CD4-positive, CD25-positive, alpha-beta regulatory T cell (primary cell): ENCODE measurements around the gene NIPAL4. TPM values are rescaled to one million over a fixed set of nuclear protein-coding genes. Genes with fewer than 3 reads are reported as not detected.
"Not testable (repeated sequence)": the region's sequence is repeated elsewhere in the genome, so short reads cannot be mapped to it uniquely, and the experiment has no call there.

Source experiments
- ATAC-seq, 2 donors: fragments of 150-1000 bp; cut with Tn5 transposase; one replicate each; pipeline ENCODE4 v1.10.0; 2021; ENCODE audit warnings: low read depth in 2 of 2, moderate number of reproducible peaks in 2 of 2, moderate library complexity in 1 of 2
- DNase-seq, 3 donors: peaks; one replicate each; pipeline versions ENCODE4 v3.0.0 to v3.0.0-alpha.2; 2012 to 2022; ENCODE audit warnings: mixed read lengths in 1 of 3
- H3K27ac ChIP-seq: one replicate; pipeline ENCODE4 v1.7.0; 2013; ENCODE audit warnings: mild to moderate bottlenecking, low read length; ENCODE audit not compliant: insufficient read depth, poor library complexity, severe bottlenecking
- H3K27me3 ChIP-seq: one replicate; pipeline ENCODE4 v1.7.0; 2013; ENCODE audit warnings: low read length; ENCODE audit not compliant: control insufficient read depth, insufficient read depth
- H3K36me3 ChIP-seq: one replicate; pipeline ENCODE4 v1.7.0; 2013; ENCODE audit warnings: mild to moderate bottlenecking, low read length, moderate library complexity; ENCODE audit not compliant: control insufficient read depth, insufficient read depth
- H3K4me1 ChIP-seq: 2 replicates; pipeline ENCODE4 v1.7.0; 2013; ENCODE audit warnings: mild to moderate bottlenecking, low read length; ENCODE audit not compliant: insufficient read depth, control insufficient read depth, poor library complexity, severe bottlenecking
- H3K4me3 ChIP-seq: one replicate; pipeline ENCODE4 v1.7.0; 2013; ENCODE audit warnings: low read depth, mild to moderate bottlenecking, low read length, moderate library complexity
- H3K9me3 ChIP-seq, 2 experiments: 1 replicate in 1 of 2; 2 replicates in 1 of 2; pipeline ENCODE4 v1.7.0; 2013; ENCODE audit warnings: low read length in 2 of 2, mild to moderate bottlenecking in 1 of 2, moderate library complexity in 1 of 2; ENCODE audit not compliant: control insufficient read depth in 2 of 2
- H3K27ac Mint-ChIP-seq, 3 donors: one replicate each; pipeline ENCODE4 v1.8.0; 2020 to 2022; ENCODE audit warnings: mild to moderate bottlenecking in 3 of 3, mixed read lengths in 3 of 3, moderate library complexity in 2 of 3
- H3K27me3 Mint-ChIP-seq: one replicate; pipeline ENCODE4 v1.8.0; 2022; ENCODE audit warnings: mild to moderate bottlenecking, mixed read lengths
- H3K36me3 Mint-ChIP-seq: one replicate; pipeline ENCODE4 v1.8.0; 2020; ENCODE audit warnings: mixed read lengths
- H3K4me1 Mint-ChIP-seq, 4 donors: one replicate each; pipeline ENCODE4 v1.8.0; 2020 to 2022; ENCODE audit warnings: mixed read lengths in 4 of 4, mild to moderate bottlenecking in 1 of 4
- H3K4me3 Mint-ChIP-seq, 4 donors: one replicate each; pipeline ENCODE4 v1.8.0; 2020 to 2022; ENCODE audit warnings: mild to moderate bottlenecking in 4 of 4, mixed read lengths in 4 of 4, moderate library complexity in 3 of 4
- H3K9me3 Mint-ChIP-seq, 7 donors: one replicate each; pipeline ENCODE4 v1.8.0; 2020 to 2022; ENCODE audit warnings: mixed read lengths in 7 of 7, mild to moderate bottlenecking in 3 of 7, moderate library complexity in 2 of 7
- polyA plus RNA-seq, 4 donors: library from polyadenylated mRNA; unstranded; fragments of 300-500 nt; fragmentation: Illumina TruSeq; gene quantifications; one replicate each; pipeline ENCODE4 v1.2.3, GENCODE V29; 2021
- total RNA-seq: library from RNA; stranded (reverse); gene quantifications from one replicate; pipeline ENCODE4 v1.2.3, GENCODE V29; 2022

NIPAL4 gene
- total and polyA plus RNA-seq, 5 donors from 2014 or later, result 0.10 to 1.1 (median 0.14) TPM; not detected in 1

DNA sequence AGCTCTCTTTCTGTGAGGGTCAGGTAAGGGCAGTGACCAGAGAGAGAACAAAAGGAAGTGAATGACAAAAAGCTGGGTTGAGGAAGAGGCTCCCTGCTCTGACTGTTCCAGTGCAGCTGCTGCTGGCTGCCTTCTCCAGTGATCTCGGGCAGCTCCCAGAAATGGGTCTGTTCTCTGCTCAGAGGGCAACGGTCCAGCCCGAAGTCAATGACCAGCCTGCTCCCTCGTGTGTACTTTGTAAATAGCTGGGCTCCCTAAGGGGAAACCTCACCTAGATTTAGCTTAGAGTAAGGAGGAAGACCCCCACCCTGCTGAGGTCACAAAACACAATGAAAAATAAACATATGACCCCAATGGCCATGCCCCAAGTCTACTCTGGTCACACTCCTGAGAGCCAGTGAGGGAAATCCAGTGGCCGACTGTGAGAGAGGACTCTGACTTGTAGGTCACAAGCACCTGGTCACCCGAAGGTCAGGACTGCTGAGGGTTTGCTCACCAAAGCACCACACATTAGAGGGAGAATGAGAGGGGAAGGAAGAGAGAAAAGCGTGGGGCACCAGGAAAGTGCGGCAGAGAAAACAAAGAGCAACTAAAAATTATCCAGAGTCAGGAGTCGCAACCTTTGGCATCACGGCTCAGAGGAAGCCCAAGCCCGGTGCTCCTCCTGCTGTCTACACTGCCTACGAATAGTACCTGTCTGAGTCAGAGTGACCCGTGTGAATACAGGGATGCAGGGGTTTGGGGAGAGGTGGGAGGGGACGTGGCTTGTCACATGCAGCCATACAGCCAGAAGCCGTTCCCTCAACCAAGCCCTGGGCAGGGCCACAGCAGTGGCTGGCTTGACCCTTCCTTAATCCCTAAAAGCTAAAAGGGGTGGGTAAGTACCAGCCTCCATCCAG, 19.8 kb downstream of the NIPAL4 start:
- Mint-ChIP-seq H3K27ac (peak overlapping the region in 1 of 3 donors; percentile 50), H3K36me3 (peaks cover 23% of the 10 kb centered on the region), H3K27me3 (no peaks in the 10 kb centered on the region), H3K9me3 (peaks cover 0 to 1% (median 0%) of the 10 kb centered on the region in 7 donors), H3K4me3 (no peak overlapping the region), H3K4me1 (peaks cover 10 to 27% (median 14%) of the 10 kb centered on the region in 4 donors)
- H3K9me3 ChIP-seq, result no peaks in the 10 kb centered on the region
- no peak overlapping the region for H3K4me3 ChIP-seq
- ATAC-seq (no peak), DNase-seq (no peak)
- H3K27me3 ChIP-seq, result no peaks in the 10 kb centered on the region
- H3K36me3 ChIP-seq, result peaks cover 45% of the 10 kb centered on the region
- H3K4me1 ChIP-seq, result peaks cover 10% of the 10 kb centered on the region
- H3K27ac ChIP-seq, result no peak overlapping the region

DNA sequence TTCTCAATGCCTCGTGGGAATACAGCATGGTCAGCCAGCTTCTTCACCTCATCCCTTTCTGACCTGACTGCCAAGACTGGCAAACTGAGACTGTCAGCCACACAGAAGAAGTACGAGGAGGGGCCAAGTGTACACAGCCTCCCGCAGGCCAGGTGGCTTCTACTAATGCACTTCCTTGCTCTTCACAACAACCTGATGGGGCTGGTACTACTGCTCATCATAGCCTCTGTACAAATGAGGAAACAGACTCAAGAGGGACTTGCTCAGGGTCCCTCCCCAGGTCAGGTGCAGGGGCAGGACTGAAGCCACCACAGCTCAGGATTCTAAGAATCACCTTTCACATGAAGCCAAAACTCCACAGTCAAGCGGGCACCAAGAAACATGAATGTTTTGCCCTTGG, 21.3 kb downstream of the NIPAL4 start:
- H3K36me3 Mint-ChIP-seq, result peaks cover 32% of the 10 kb centered on the region
- H3K9me3 ChIP-seq, result no peaks in the 10 kb centered on the region
- peak overlapping the region in 2 of 3 donors; percentile 76 to 78 for H3K27ac Mint-ChIP-seq
- no peaks in the 10 kb centered on the region for H3K27me3 ChIP-seq
- peak in 1 of 3 donors; percentile 96 for DNase-seq
- ATAC-seq, result peak; percentile 60 to 69
- peaks cover 0 to 1% (median 0%) of the 10 kb centered on the region in 7 donors for H3K9me3 Mint-ChIP-seq
- no peak overlapping the region for H3K4me3 ChIP-seq
- H3K36me3 ChIP-seq, result peaks cover 56% of the 10 kb centered on the region
- H3K4me1 ChIP-seq, result peaks cover 17% of the 10 kb centered on the region
- no peaks in the 10 kb centered on the region for H3K27me3 Mint-ChIP-seq
- H3K4me3 Mint-ChIP-seq, result no peak overlapping the region
- peaks cover 10 to 32% (median 19%) of the 10 kb centered on the region in 4 donors for H3K4me1 Mint-ChIP-seq
- no peak overlapping the region for H3K27ac ChIP-seq

DNA sequence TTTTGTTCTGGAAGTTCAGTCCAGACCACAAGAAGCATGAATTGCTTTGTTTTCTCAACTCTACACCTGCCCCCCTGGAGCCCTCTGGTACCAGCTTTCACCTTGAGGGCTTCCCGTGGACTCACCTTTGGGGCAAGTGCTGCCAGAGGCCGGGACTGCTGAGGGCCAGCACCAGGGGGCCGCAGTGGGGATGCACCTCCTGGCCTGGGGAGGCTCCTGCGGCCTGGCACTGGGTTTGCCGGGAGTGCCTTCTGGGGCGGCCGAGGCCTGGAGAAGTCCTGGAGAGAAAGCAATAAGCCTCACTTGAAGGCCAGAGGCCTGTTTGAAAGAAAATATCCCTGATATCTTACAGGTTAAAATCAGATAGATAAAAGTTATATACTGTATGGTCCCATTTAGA, 21.7 kb downstream of the NIPAL4 start:
- Histone ChIP-seq H3K9me3 (no peaks in the 10 kb centered on the region), H3K4me3 (no peak overlapping the region), H3K27me3 (no peaks in the 10 kb centered on the region), H3K27ac (no peak overlapping the region), H3K4me1 (peaks cover 21% of the 10 kb centered on the region), H3K36me3 (peaks cover 56% of the 10 kb centered on the region)
- Mint-ChIP-seq H3K9me3 (peaks cover 0 to 1% (median 0%) of the 10 kb centered on the region in 7 donors), H3K27me3 (no peaks in the 10 kb centered on the region), H3K4me1 (peaks cover 14 to 35% (median 20%) of the 10 kb centered on the region in 4 donors), H3K4me3 (no peak overlapping the region), H3K36me3 (peaks cover 35% of the 10 kb centered on the region), H3K27ac (peak overlapping the region in 1 of 3 donors; percentile 68)
- DNase-seq (no peak), ATAC-seq (no peak)

DNA sequence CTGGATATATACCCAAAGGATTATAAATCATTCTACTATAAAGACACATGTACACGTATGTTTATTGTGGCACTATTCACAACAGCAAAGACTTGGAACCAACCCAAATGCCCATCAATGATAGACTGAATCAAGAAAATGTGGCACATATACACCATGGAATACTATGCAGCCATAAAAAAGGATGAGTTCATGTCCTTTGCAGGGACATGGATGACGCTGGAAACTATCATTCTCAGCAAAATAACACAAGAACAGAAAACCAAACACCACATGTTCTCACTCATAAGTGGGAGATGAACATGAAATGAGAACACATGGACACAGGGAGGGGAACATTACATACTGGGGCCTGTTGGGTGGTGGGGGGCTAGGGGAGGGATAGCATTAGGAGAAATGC, 22.7 kb downstream of the NIPAL4 start:
- H3K27me3 ChIP-seq, H3K9me3 ChIP-seq, H3K4me3 ChIP-seq, ATAC-seq, H3K9me3 Mint-ChIP-seq, H3K27ac ChIP-seq, DNase-seq, H3K4me3 Mint-ChIP-seq, H3K27ac Mint-ChIP-seq, H3K27me3 Mint-ChIP-seq: not testable (repeated sequence)
- peaks cover 59% of the 10 kb centered on the region for H3K36me3 ChIP-seq
- Mint-ChIP-seq H3K4me1 (peaks cover 17 to 46% (median 22%) of the 10 kb centered on the region in 4 donors), H3K36me3 (peaks cover 36% of the 10 kb centered on the region)
- peaks cover 32% of the 10 kb centered on the region for H3K4me1 ChIP-seq

DNA sequence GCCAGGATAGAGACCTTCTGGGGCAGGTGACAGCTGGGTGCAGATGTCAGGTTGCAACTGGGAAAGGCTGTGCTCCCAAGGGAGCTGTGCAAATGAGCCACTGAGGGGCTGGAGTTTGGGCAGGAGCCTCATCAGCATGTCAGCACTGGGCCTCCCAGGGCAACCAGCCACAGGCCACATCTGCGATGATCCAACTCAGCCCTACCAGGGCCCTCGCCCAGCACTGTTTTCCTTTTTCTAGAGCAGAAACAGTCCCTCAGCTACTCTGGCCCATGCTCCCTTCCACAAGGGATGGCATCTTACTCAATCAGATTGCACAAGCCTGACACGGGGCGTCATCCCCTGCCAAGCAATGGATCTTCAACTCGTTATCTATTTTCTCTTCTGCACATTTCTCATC, 24.8 kb downstream of the NIPAL4 start:
- ATAC-seq (no peak), DNase-seq (no peak)
- Histone ChIP-seq H3K4me3 (no peak overlapping the region), H3K27ac (no peak overlapping the region), H3K27me3 (no peaks in the 10 kb centered on the region), H3K36me3 (peaks cover 70% of the 10 kb centered on the region), H3K9me3 (no peaks in the 10 kb centered on the region), H3K4me1 (peaks cover 23% of the 10 kb centered on the region)
- Mint-ChIP-seq H3K4me3 (no peak overlapping the region), H3K27ac (peak overlapping the region in 1 of 3 donors; percentile 4), H3K4me1 (peaks cover 17 to 39% (median 23%) of the 10 kb centered on the region in 4 donors), H3K36me3 (peaks cover 39% of the 10 kb centered on the region), H3K9me3 (peaks cover 0 to 1% (median 0%) of the 10 kb centered on the region in 7 donors), H3K27me3 (no peaks in the 10 kb centered on the region)

DNA sequence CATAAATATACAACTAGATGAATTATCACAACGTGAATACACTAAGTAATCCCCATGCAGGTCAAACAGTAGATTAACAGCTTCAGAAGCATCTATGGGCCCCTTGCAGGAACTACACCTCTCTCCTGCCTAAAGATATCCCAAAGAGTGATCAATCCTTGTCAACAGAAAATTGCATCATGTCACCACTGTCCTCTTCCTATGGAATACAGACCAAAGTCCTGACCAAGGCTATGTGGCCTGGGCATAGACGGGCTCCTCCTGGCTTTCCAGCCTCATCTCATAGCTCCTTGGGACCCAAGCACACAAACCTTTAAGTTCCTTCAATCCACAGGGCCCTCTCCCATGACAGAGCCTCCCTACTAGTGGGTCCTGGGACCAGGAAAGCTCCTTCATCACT, 25.3 kb downstream of the NIPAL4 start:
- H3K9me3 ChIP-seq, result no peaks in the 10 kb centered on the region
- no peak overlapping the region for H3K4me3 Mint-ChIP-seq
- no peak overlapping the region for H3K4me3 ChIP-seq
- DNase-seq, result no peak
- peaks cover 70% of the 10 kb centered on the region for H3K36me3 ChIP-seq
- peaks cover 23% of the 10 kb centered on the region for H3K4me1 ChIP-seq
- H3K9me3 Mint-ChIP-seq, result peaks cover 0 to 1% (median 0%) of the 10 kb centered on the region in 7 donors
- peak overlapping the region; percentile 36 to 83 (median 38) for H3K27ac Mint-ChIP-seq
- no peak for ATAC-seq
- H3K27ac ChIP-seq, result no peak overlapping the region
- no peaks in the 10 kb centered on the region for H3K27me3 Mint-ChIP-seq
- H3K4me1 Mint-ChIP-seq, result peaks cover 17 to 36% (median 21%) of the 10 kb centered on the region in 4 donors
- no peaks in the 10 kb centered on the region for H3K27me3 ChIP-seq
- H3K36me3 Mint-ChIP-seq, result peaks cover 40% of the 10 kb centered on the region

DNA sequence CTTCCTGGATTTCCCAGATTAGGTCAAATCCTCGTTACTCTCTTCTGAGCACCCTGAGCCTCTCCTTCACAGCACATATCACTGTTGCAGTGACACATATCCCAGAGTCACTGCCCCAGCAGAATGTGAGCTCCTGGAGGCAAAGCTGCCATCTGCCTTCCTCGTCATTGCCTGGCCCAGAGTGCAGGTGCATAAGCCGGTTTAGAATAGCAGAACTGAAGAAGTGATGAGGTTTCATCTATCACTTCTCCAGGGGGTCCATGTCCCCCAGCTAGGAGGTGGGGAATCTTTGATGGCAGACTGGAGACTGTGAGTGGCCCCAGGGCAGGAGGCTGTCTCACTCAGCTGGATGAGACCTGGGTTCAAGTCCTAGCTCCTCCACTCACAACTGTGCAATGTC, 25.8 kb downstream of the NIPAL4 start:
- no peaks in the 10 kb centered on the region for H3K27me3 Mint-ChIP-seq
- H3K4me3 Mint-ChIP-seq, result no peak overlapping the region
- ATAC-seq, result no peak
- H3K36me3 ChIP-seq, result peaks cover 69% of the 10 kb centered on the region
- no peaks in the 10 kb centered on the region for H3K27me3 ChIP-seq
- H3K4me3 ChIP-seq, result no peak overlapping the region
- H3K27ac ChIP-seq, result no peak overlapping the region
- peaks cover 17 to 34% (median 21%) of the 10 kb centered on the region in 4 donors for H3K4me1 Mint-ChIP-seq
- no peak for DNase-seq
- peak overlapping the region in 1 of 3 donors; percentile 83 for H3K27ac Mint-ChIP-seq
- peaks cover 0 to 1% (median 0%) of the 10 kb centered on the region in 7 donors for H3K9me3 Mint-ChIP-seq
- H3K9me3 ChIP-seq, result no peaks in the 10 kb centered on the region
- H3K4me1 ChIP-seq, result peaks cover 23% of the 10 kb centered on the region
- peaks cover 40% of the 10 kb centered on the region for H3K36me3 Mint-ChIP-seq
